COLO829 (cell line): ENCODE measurements around the gene TAAR1.
"Not testable (repeated sequence)": the region's sequence is repeated elsewhere in the genome, so short reads cannot be mapped to it uniquely, and the experiment has no call there.

Source experiments
- DNase-seq: peaks from one replicate; pipeline ENCODE4 v3.0.0; 2012; ENCODE audit warnings: low spot score

The TAAR1 gene, protein sequence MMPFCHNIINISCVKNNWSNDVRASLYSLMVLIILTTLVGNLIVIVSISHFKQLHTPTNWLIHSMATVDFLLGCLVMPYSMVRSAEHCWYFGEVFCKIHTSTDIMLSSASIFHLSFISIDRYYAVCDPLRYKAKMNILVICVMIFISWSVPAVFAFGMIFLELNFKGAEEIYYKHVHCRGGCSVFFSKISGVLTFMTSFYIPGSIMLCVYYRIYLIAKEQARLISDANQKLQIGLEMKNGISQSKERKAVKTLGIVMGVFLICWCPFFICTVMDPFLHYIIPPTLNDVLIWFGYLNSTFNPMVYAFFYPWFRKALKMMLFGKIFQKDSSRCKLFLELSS

GRCh38 chr6:132659082-132659481, at the start of gene TAAR1:
TAAR1 (minus strand) TSS chr6:132659182; CDS start chr6:132646003, 13,179 bp downstream.
- DNase-seq = no peak

DNA sequence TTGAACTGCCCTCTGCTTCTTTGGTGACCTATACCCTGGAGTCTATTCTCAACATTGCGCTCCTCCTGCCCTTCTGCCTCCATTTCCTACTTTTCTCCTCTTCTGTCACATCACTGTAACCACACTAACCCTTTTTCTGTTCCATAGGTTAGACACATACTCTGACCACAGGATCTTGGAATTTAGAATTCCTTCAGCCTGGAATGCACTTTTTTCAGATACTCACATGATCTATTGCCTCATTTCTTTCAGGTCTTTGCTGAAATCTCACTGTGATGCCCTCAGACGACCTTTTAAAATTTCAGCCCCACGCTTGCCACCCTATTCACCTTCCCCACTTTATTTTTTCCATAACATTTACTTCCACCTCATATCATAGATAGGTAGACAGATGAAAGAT, 49.8 kb upstream of the TAAR1 start:
- DNase-seq = no peak

- DNase-seq = no peak
Observed at GRCh38 chr6:132708002-132708401, 49.0 kb upstream of the TAAR1 start.

DNA sequence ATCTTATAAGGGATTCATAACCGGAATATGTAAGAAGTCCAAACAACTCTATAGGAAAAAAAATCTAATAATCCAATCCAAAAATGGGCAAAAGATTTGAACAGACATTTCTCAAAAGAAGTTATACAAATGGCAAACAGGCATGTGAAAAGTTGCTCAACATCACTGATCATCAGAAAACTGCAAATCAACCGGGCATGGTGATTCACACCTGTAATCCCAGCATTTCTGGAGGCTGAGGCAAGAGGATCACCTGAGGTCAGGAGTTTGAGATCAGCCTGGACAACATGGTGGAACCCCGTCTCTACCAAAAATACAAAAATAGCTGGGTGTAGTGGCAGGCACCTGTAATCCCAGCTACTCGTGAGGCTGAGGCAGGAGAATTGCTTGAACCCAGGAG, 47.8 kb upstream of the TAAR1 start:
- DNase-seq = not testable (repeated sequence)

DNA sequence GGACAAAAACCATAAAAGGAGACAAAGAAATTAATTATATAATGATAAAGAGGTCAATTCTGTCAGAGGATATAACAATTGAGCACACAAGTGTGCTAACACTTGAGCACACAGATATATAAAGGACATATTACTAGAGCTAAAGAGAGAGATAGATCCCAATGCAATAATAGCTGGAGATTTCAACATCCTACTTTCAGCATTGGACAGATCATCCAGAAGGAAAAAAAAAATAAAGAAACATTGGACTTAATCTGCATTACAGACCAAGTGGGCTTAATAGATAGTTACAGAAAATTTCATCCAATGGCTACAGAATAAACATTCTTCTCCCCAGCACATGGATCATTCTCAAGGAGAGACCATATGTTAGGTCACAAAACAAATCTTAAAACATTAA, 45.0 kb upstream of the TAAR1 start:
- DNase-seq = no peak

- DNase-seq = no peak
Observed at GRCh38 chr6:132698608-132699007, 39.6 kb upstream of the TAAR1 start.

GRCh38 chr6:132695773-132696172, 36.8 kb upstream of the TAAR1 start:
- DNase-seq = no peak

- no peak for DNase-seq
Observed at GRCh38 chr6:132693478-132693877, 34.5 kb upstream of the TAAR1 start.

GRCh38 chr6:132690678-132691077, 31.7 kb upstream of the TAAR1 start:
- DNase-seq = no peak

DNA sequence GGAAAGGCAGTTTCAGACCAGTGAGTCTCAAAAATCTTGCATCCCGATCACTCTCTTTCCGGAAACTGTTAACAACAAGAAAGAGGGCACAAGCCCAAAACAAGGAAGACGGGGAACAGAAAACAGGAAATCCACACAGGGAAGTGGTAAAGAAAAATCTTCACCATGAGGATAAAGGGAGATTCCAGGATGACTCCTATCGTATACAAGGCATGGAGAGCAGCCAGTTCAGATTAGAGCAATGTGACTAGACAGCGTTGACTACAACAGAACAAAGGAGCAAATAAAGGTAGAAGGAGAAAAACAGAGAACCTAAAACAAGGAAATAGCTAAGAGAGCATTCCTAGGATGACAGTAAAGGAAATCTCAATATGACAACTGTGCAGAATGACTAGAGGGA, 28.3 kb upstream of the TAAR1 start:
- peak; percentile 21 for DNase-seq

- DNase-seq = no peak
Observed at GRCh38 chr6:132686531-132686930, 27.5 kb upstream of the TAAR1 start.

DNA sequence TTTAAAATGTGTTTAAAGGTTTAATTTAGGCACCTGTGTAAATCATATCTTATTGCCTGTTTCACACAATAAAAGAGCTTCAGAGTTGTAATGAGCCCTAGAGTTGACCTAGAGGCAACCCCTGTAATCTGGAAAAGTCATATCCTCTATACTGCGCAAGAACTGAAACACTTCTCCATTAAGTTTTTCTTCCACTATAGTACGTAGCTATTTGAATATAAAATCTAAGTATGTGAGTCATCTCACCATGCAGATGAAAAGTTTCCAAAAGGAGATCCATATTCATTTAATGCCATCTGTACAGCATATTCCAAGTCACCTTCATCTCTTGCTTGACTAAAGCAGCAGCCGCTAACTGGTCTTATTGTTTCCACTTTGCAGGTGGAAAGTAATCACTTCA, 26.0 kb upstream of the TAAR1 start:
- no peak for DNase-seq

DNA sequence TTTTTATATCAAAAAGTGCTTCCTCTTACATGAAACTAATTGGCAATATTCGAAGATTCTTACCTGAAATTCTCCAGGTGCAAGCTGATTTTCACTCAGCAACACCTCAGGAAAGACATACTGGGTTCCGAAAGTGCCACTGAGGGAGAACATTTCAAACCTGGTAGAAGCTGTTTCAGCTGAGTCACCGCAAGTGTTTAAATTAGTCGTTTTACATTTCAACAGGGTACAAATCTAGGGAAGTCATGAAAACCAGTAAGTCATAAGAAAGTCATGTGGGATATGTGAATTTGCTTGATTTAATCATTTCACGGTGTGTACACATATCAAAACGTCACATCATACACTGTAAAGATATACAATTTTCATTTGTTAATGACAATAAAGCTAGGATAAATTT, 25.3 kb upstream of the TAAR1 start:
- DNase-seq = no peak

- no peak for DNase-seq
Observed at GRCh38 chr6:132683543-132683942, 24.6 kb upstream of the TAAR1 start.

DNA sequence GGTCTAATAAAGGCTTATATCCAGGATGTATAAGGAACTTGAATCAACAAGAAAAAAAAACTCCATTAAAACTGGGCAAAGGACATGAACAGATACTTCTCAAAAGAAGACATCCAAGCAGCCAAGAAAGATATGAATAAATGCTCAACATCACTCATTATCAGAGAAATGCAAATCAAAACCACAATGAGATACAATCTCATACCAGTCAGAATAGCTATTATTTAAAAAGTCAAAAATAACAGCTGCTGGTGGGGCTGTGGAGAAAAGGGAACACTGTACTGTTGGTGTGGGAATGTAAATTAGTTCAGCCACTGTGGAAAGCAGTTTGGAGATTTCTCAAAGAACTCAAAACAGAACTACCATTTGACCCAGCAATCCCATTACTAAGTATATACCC, 20.1 kb upstream of the TAAR1 start:
- DNase-seq = not testable (repeated sequence)

- DNase-seq = no peak
Observed at GRCh38 chr6:132675749-132676148, 16.8 kb upstream of the TAAR1 start.

GRCh38 chr6:132675002-132675401, 16.0 kb upstream of the TAAR1 start:
- no peak for DNase-seq

GRCh38 chr6:132673376-132674094, 14.6 kb upstream of the TAAR1 start:
- peak; percentile 62 for DNase-seq

DNA sequence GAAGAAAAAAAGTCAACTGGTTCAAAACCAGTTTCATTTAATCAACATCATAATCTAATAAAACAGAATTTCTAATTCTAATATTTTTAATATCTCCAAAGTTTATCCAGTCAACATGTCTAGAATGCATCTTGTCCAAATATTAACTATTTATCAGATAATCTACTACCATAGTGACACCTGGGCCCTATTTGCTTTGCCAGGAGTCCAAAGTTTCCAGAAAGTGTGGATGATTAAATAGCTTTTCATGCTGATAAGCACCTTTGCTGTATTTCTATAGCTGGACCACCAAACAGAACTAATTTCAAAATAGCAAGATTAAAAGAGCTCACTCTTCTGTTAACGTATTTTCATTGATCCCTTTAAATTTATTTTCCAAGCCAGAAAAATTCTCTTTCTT, 12.3 kb upstream of the TAAR1 start:
- DNase-seq = no peak

GRCh38 chr6:132669690-132670291, 10.8 kb upstream of the TAAR1 start:
- no peak for DNase-seq

DNA sequence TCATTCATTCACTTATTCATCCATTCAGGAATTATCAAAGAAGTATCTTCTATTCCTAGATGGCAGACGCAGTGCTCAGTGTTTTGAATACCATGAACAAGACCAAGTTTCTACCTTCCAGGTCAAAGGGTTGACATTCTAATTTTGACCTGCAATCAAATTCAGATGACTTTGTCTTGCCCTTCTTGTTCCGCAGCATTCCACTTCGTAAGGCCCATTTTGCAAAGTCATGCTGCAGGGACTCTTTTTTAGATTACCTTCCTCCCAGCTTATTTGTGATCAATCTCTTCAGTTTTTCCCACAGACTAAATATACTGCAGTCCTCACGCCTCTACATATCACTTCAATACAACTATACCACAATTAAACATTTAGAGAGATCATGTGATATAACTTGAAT, 7.1 kb upstream of the TAAR1 start:
- DNase-seq = no peak

DNA sequence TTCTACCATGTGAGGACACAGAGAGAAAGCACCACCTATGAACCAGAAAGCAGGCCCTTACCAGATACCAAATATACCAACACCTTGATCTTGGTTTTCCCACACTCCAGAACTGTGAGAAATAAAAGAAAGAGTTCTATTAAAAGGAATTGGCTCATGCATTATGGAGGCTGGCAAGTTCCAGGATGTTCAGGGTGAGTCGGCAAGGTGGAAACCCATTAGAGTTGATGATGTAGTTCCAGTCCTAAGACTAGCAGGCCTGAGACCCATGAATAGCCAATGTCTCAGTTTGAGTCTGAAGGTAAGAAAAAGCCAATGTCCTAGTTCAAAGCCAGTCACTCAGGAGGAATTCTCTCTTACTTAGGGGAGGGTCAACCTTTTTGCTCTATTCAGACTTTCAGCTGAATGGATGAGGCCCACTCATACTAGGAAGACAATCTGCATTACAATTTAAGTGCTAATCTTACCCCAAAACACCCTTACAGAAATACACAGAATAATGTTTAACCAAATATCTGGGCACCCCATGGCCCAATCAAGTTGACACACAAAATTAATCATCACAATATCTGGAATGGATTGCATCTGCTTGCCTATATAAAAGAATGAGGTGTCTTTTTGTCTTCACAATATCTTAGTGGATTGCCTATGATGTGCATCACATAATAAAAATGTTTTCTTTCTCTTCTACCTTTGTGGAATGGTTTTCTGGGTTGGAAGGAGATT, 5.5 kb upstream of the TAAR1 start:
- DNase-seq = no peak

DNA sequence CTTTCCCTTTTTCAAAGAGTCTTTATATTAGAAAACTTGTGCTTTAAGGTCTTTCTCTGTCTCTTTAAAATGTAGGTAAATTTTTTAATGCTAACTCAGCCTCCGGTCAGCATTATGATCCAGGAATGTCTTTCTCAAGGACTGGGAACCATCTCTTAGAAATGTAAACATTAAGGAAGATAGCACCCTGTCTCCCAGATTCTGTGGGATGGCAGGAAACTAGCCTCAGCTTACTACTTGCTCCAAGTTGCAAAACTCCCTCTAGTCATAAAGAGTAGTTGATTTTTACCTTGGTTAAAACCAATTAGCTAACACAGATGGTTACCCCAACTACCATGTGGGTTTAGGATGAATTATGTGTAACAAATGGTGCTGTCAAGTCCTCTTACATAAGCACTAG, 4.7 kb upstream of the TAAR1 start:
- no peak for DNase-seq
